Keratinocyte (primary cell): Measurements from ENCODE around the gene TMX3. TPM values are rescaled to one million over a fixed set of nuclear protein-coding genes. Genes with fewer than 3 reads are reported as not detected.

Experiments used
- DNase-seq: peaks from one replicate; pipeline ENCODE4 v3.0.0-alpha.2; 2011; ENCODE audit warnings: low read depth, missing footprints, low spot score
- FAIRE-seq: peaks from 2 replicates; lab custom pipeline; 2011; peaks lifted over from hg19 to GRCh38; lab: Jason Lieb, UNC
- H2AFZ ChIP-seq: 2 replicates; pipeline ENCODE4 v1.6.0; 2012; ENCODE audit warnings: low read length, control low read depth, inconsistent platforms; ENCODE audit not compliant: control insufficient read depth
- H3K27ac ChIP-seq: 2 replicates; pipeline ENCODE4 v1.5.1; 2011; ENCODE audit warnings: low read length; ENCODE audit not compliant: control insufficient read depth, insufficient read depth
- H3K27me3 ChIP-seq: 3 replicates; pipeline ENCODE4 v1.6.0; 2011; ENCODE audit warnings: low read length; ENCODE audit not compliant: control insufficient read depth, insufficient read depth; ENCODE audit errors: extremely low read depth
- H3K36me3 ChIP-seq, 2 experiments: 2 replicates in 1 of 2; 3 replicates in 1 of 2; pipeline ENCODE4 v1.5.1; 2011; ENCODE audit warnings: low read length in 2 of 2, mild to moderate bottlenecking in 1 of 2; ENCODE audit not compliant: control insufficient read depth in 2 of 2, insufficient read depth in 2 of 2; ENCODE audit errors: extremely low read depth in 1 of 2
- H3K4me1 ChIP-seq: 3 replicates; pipeline ENCODE4 v1.5.1; 2011; ENCODE audit warnings: low read length; ENCODE audit not compliant: control insufficient read depth, insufficient read depth; ENCODE audit errors: extremely low read depth
- H3K4me2 ChIP-seq: 3 replicates; pipeline ENCODE4 v1.6.0; 2011; ENCODE audit warnings: low read depth, low read length; ENCODE audit not compliant: control insufficient read depth, insufficient read depth; ENCODE audit errors: extremely low read depth
- H3K4me3 ChIP-seq, 3 experiments: fragments of 200-600 bp in 1 of 3; sonication (generic) in 1 of 3; 2 replicates in 2 of 3; 3 replicates in 1 of 3; pipeline ENCODE4 v1.5.1; 2011 to 2016; ENCODE audit warnings: low read length in 3 of 3, mild to moderate bottlenecking in 3 of 3, control low read depth in 2 of 3, inconsistent platforms in 1 of 3, low read depth in 1 of 3, mixed read lengths in 1 of 3, mixed run types in 1 of 3, moderate library complexity in 1 of 3; ENCODE audit not compliant: control insufficient read depth in 2 of 3, insufficient read depth in 2 of 3; ENCODE audit errors: extremely low read depth in 1 of 3
- H3K79me2 ChIP-seq: 2 replicates; pipeline ENCODE4 v1.6.0; 2012; ENCODE audit warnings: low read length; ENCODE audit not compliant: control insufficient read depth, insufficient read depth
- H3K9ac ChIP-seq: 3 replicates; pipeline ENCODE4 v1.6.0; 2011; ENCODE audit warnings: low read length; ENCODE audit not compliant: control insufficient read depth, insufficient read depth; ENCODE audit errors: extremely low read depth
- H3K9me1 ChIP-seq: 3 replicates; pipeline ENCODE4 v1.6.0; 2011; ENCODE audit warnings: low read length; ENCODE audit not compliant: control insufficient read depth, insufficient read depth; ENCODE audit errors: extremely low read depth
- H3K9me3 ChIP-seq: 2 replicates; pipeline ENCODE4 v1.5.1; 2012; ENCODE audit warnings: low read depth, low read length; ENCODE audit not compliant: control insufficient read depth
- H4K20me1 ChIP-seq: 3 replicates; pipeline ENCODE4 v1.6.0; 2011; ENCODE audit warnings: low read length; ENCODE audit not compliant: control insufficient read depth, insufficient read depth; ENCODE audit errors: extremely low read depth
- EZH2 ChIP-seq: IDR thresholded peaks from one replicate; pipeline ENCODE4 v1.6.1; 2012; ENCODE audit warnings: inconsistent platforms, mild to moderate bottlenecking, low read length, moderate library complexity
- dilution Hi-C: fragments of 300-500 bp; cut with MboI; formaldehyde crosslinking; loops from one replicate; pipeline ENCODE4 v1.7.0; 2020; ENCODE audit warnings: low sequenced_read_pairs; ENCODE audit not compliant: extremely low pct_ligation_motif_present
- polyA plus RNA-seq, 5 experiments: library from polyadenylated mRNA; depleted of rRNA in 3 of 5; stranded (reverse) in 3 of 5; stranded (forward) in 1 of 5; unstranded in 1 of 5; fragments of >200 nt; gene quantifications; 1 replicate in 1 of 5; 2 replicates in 3 of 5; 3 replicates in 1 of 5; pipeline versions ENCODE4 v1.2.1 to v1.2.3, GENCODE V29; 2011 to 2012; ENCODE audit warnings: missing spikeins in 2 of 5, low read depth in 1 of 5, low replicate concordance in 1 of 5
- TF ChIP-seq, protein P1 (sequence below), 3 experiments: IDR thresholded peaks in 1 of 3; conservative IDR thresholded peaks in 1 of 3; optimal IDR thresholded peaks in 1 of 3; 2 replicates in 2 of 3; 3 replicates in 1 of 3; pipeline versions ENCODE3 to v1.5.1; 2011; ENCODE audit warnings: low read length in 3 of 3, mild to moderate bottlenecking in 3 of 3, moderate library complexity in 2 of 3, control low read depth in 1 of 3, inconsistent platforms in 1 of 3; ENCODE audit not compliant: insufficient read depth in 2 of 3; ENCODE audit errors: extremely low read depth in 1 of 3

Gene TMX3
- polyA plus RNA-seq, 1 donor (not counting 4 experiments of a cell fraction or from before 2014, with no cell fraction given), result 55.5 TPM

DNA sequence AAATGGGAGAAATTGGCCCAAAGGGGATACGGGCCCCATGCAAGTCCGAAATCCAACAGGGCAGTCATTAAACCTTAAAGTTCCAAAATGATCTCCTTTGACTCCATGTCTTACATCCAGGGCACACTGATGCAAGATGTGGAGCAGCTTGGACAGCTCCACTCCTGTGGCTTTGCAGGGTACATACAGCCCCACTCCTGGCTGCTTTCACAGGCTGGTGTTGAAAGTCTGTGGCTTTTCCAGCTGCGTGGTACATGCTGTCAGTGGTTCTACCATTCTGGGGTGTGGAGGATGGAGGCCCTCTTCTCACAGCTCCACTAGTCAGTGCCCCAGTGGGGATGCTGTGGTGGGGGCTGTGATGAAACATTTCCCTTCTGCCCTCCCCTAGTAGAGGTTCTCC is 8.6 kb upstream of the TMX3 start:
- DNase-seq, result no peak
- Histone ChIP-seq H3K4me1 (no peaks in the 10 kb centered on the region), H2AFZ (no peak overlapping the region), H3K27me3 (no peaks in the 10 kb centered on the region), H3K9me1 (no peaks in the 10 kb centered on the region), H3K79me2 (no peaks in the 10 kb centered on the region), H3K9ac (no peak overlapping the region), H3K9me3 (no peaks in the 10 kb centered on the region), H4K20me1 (no peaks in the 10 kb centered on the region), H3K4me2 (no peak overlapping the region), H3K36me3 (no peaks in the 10 kb centered on the region), H3K4me3 (no peak overlapping the region), H3K27ac (no peak overlapping the region)
- no peak for FAIRE-seq
- dilution Hi-C loops, result no loop called here
- no peak for TF ChIP-seq EZH2
- TF ChIP-seq, protein P1, sequence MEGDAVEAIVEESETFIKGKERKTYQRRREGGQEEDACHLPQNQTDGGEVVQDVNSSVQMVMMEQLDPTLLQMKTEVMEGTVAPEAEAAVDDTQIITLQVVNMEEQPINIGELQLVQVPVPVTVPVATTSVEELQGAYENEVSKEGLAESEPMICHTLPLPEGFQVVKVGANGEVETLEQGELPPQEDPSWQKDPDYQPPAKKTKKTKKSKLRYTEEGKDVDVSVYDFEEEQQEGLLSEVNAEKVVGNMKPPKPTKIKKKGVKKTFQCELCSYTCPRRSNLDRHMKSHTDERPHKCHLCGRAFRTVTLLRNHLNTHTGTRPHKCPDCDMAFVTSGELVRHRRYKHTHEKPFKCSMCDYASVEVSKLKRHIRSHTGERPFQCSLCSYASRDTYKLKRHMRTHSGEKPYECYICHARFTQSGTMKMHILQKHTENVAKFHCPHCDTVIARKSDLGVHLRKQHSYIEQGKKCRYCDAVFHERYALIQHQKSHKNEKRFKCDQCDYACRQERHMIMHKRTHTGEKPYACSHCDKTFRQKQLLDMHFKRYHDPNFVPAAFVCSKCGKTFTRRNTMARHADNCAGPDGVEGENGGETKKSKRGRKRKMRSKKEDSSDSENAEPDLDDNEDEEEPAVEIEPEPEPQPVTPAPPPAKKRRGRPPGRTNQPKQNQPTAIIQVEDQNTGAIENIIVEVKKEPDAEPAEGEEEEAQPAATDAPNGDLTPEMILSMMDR (optimal IDR thresholded peaks at IDR 0.05 in 1 of 3, IDR thresholded peaks at IDR 0.05 in 1 of 3, conservative IDR thresholded peaks at IDR 0.05 in 1 of 3; ENCODE audit: extremely low read depth in 1 of 3, insufficient read depth in 2 of 3, low read length in 3 of 3), result no peak

DNA sequence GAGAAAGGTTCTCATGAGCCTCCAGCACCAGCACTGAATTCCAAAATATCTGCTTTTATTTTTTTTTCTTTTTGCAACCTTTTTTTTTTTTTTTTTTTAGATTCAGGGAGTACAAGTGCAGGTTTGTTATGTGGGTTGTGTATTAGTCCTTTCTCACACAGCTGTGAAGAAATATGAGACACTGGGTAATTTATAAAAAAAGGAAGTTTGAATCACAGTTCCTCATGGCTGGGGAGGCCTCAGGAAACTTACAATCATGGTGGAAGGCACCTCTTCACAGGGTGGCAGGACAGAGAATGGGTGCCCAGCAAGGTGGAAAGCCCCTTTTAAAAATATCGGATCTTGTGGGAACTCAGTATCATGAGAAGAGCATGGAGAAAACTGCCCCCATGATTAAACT is 7.9 kb upstream of the TMX3 start:
- no peak for FAIRE-seq
- TF ChIP-seq, protein P1 (optimal IDR thresholded peaks at IDR 0.05 in 1 of 3, IDR thresholded peaks at IDR 0.05 in 1 of 3, conservative IDR thresholded peaks at IDR 0.05 in 1 of 3; ENCODE audit: extremely low read depth in 1 of 3, insufficient read depth in 2 of 3, low read length in 3 of 3), result no peak
- no peak for TF ChIP-seq EZH2
- DNase-seq, result no peak

More for the DNA sequence above, 7.9 kb upstream of the TMX3 start:
- Histone ChIP-seq H2AFZ (no peak overlapping the region), H4K20me1 (no peaks in the 10 kb centered on the region), H3K9me1 (no peaks in the 10 kb centered on the region), H3K4me3 (no peak overlapping the region), H3K9me3 (no peaks in the 10 kb centered on the region), H3K9ac (no peak overlapping the region), H3K4me1 (no peaks in the 10 kb centered on the region), H3K36me3 (no peaks in the 10 kb centered on the region), H3K4me2 (no peak overlapping the region), H3K27ac (no peak overlapping the region), H3K79me2 (no peaks in the 10 kb centered on the region), H3K27me3 (no peaks in the 10 kb centered on the region)
- dilution Hi-C loops, result no loop called here
